Stimulated activated naive CD4-positive, alpha-beta T cell treated with Interleukin-2 at 50 U/mL for 16 hours (primary cell): ENCODE results near the gene ZNF136.

Source experiments
- DNase-seq: peaks from one replicate; lab custom pipeline; 2025; lab: John Stamatoyannopoulos, UW

ZNF136 gene

GRCh38 chr19:12194827-12195731 is 32.2 kb downstream of the ZNF136 start:
- DNase-seq: peak; percentile 37

- no peak for DNase-seq
These were observed 35.2 kb downstream of the ZNF136 start for GRCh38 chr19:12198136-12198535.

- DNase-seq: no peak
These were observed 37.0 kb downstream of the ZNF136 start for GRCh38 chr19:12199757-12200419.

GRCh38 chr19:12202250-12202649 is 39.4 kb downstream of the ZNF136 start:
- peak; percentile 45 for DNase-seq

- DNase-seq: no peak
These were observed 42.4 kb downstream of the ZNF136 start for GRCh38 chr19:12205296-12205695.

DNA sequence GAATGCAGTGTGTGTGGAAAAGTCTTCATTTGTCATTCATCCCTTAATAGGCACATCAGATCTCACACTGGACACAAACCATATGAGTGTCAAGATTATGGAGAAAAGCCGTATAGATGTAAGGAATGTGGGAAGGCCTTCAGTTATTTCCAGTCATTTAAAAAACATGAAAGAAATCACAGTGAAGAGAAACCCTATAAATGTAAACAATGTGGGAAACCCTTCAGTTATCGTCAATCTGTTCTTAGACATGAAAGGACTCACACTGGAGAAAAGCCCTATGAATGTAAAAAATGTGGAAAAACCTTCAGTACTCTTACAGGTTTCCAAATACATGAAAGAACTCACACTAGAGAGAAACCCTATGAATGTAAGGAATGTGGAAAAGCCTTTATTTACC is 45.3 kb downstream of the ZNF136 start:
- DNase-seq: no peak

DNA sequence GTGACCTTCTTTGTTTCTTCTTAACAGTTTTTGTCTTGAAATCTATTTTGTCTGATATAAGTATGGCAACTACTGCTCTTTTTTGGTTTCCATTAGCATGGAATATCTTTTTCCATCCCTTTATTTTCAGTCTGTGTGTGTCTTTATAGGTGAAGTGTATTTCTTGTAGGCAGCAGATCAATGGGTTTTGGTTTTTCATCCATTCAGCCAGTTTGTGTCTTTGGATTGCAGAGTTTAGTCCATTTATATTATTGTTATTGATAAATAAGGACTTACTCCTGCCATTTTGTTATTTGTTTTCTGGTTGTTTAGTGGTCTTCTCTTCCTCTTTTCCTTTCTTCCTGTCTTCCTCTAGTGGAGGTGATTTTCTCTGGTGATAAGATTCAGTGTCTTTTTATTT is 54.4 kb downstream of the ZNF136 start:
- no peak for DNase-seq

DNA sequence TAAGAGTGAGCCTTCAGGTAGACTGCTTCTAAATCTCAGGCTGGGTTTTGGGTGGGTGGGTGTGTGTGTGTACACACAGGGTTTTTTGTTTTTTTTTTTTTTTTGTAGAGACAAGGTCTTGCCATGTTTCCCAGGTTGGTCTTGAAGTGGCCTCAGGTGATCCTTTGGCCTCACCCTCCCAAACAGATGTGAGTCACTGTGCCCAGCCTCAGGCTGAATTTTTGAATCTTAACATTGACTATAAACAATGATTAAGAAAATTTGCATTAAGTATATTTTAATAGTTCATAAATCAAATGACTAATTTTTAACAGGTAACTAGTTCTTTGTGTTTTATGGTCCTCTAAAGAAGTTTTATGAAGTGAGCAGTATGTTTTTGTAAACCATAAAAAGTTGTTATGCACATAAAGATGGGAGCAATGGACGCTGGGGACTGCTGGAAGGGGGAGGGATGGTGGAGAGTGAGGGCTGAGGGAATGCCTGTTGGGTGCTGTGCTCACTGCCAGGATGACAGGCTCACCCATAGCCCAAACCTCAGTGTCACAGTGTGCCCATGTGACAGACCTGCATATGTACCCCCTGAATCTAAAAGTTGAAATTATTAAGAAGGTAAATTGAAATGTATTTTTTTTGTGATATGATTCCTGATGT is 60.2 kb downstream of the ZNF136 start:
- DNase-seq: no peak

DNA sequence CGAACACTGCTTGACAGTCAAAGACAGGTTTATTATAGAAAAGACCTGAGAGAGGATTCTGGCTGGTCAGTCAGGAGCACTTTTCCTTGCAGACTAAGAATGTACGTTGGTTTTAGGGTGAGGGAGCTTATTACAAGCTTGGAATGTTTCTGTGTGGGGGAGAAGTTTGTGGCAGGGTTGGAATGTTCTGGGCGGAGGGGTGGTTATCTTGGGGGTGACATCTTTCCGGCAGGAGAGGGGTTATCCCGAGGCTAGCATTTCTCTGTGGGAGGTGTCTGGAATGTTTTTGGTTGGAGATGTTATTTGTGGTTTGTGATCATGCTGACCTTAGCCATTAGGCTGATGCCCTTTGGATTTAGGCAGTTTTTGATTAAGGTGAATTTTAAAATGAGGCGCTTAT is 61.8 kb downstream of the ZNF136 start:
- no peak for DNase-seq

DNA sequence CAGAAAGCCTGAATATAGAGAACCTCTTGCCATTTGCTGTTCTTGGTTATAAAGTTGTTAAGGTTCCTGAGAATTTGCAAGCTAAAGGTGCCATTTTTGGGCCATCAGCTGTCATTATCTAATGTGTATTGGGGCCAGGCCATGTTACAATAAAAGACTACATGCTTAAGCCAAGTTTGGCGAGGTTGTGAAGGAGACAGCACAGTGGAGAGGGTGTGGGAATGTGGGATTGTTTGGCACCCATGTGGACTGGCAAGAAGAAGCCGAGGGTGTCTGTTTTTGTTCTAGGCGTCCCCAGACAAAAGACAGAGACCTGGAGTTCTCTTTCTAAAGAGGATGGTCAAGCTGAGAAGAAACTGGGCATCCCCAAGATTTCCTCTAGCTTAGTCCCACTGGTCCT is 67.1 kb downstream of the ZNF136 start:
- no peak for DNase-seq

GRCh38 chr19:12230751-12231733 is 68.1 kb downstream of the ZNF136 start:
- no peak for DNase-seq

DNA sequence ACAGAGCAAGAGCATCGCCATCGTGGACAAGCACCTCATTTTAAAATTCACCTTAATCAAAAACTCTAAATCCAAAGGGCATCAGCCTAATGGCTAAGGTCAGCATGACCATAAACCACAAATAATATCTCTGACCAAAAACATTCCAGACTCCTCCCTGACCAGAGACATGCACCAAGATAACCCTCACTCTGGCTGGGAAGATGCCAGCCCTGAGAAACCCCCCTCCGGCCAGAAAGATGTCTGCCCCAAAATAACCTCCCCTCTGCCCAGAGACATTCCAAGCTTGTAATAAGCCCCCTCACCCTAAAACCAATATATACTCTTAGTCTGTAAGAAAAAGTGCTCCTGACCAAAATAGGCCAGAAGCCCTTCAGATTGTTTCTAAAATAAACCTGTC is 70.1 kb downstream of the ZNF136 start:
- DNase-seq: no peak

DNA sequence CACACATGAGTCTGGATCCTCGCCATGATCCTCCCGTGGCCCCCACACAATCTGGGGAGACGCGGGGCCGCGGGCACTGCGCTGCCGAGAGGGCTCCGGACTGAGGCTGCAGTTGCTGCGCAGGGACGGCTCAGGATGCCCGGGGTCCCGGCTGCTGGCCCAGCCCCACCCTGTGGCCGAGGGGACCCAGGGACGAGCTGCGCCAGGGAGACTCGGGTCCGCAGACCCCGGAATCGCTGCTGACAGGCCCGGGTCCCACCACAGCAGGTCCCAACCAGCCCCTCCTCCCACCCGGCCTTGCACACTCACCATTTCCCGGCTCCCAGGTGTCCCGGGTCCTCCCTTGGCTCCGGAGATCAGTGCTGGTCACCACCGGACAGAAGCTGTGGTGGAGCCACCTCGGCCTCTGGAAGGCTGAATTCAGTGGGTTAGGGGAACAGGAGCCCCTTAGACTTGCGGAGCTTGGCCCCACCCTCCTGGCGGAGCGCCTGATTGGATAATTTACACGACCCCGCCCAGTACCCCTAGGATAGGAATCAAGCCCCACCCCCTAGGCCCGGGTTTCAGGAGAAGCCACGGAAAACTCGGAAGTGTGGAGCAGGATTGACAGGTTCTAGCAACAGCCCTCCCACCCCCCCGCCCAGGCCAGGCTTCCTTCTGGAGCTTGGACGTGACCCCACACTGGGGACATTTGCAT is 74.4 kb downstream of the ZNF136 start:
- DNase-seq: no peak
